ENCODE measurements around the gene KIRREL3.

- TF ChIP-seq POLR2A (IDR thresholded peaks at IDR 0.05) (no peak), CTCF (IDR thresholded peaks at IDR 0.05) (no peak), POLR2AphosphoS5 (IDR thresholded peaks at IDR 0.05) (no peak)
These were observed 293.1 kb downstream of the KIRREL3 start for GRCh38 chr11:126707498-126707897.
